GM19328 (cell line): ENCODE data around the gene SEMA4F.

Experiments
- ATAC-seq: cut with Tn5 transposase; IDR thresholded peaks from one replicate; pipeline ENCODE4 v1.9.1; 2021; ENCODE audit warnings: mild to moderate bottlenecking, moderate library complexity; ENCODE audit not compliant: unreplicated experiment

SEMA4F gene

DNA sequence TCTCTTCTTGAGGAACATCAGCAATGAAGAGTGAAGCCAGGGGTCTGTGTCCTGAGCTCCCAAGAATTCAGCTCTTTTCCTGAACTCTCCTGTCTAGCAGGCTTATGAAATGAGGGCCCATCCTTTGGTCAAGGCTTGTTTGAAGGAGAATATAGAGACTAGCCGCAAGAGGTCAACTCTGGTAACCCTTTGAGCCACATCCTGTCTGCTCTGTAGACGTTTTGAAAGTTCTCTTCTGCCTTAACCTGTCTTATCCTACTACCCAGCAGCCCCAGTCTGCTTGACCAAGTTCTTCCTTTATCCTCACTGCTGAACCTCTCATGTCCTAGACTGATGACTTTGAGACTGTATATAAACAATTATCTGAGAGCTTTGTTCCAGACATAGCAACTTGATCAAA, 5.4 kb downstream of the SEMA4F start:
- ATAC-seq, result no peak

DNA sequence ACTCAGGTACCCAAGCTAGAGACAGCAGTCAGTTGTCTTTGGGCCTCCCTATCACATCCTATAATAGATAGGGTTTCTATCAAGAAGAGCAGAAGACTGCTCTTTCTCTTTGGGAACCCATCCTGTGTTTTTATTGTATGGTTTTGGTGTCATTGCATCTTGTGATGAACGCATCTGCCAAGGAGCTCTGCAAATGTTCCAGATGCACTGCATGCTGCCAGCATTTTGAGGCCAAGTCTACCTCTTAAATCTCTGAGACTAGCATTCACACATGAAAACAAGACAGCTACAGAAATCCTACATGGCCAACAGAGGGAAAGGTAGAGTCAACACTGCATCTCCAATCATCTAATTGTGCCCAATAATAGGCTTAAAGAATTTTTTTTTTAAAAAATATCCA, 14.0 kb downstream of the SEMA4F start:
- no peak for ATAC-seq

DNA sequence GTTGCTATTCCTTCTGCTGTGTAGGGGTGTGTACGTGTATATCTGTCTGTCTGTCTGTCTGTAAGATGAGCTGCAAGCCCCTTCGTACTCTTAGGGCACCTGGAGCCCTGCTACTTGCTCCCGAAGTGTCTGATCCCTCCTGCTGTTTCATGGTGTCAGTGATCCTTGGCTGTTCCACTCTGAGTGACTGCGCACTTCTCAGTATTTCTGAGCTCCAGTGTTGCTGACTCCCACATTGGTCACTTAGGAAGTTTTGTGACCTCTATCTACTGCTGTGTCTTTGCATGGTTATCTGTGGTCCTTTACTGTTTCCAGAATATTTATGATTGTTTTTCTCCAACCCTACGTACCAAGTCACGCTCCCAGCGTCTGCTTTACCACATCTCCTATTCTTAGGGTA, 16.2 kb downstream of the SEMA4F start:
- ATAC-seq, result no peak

DNA sequence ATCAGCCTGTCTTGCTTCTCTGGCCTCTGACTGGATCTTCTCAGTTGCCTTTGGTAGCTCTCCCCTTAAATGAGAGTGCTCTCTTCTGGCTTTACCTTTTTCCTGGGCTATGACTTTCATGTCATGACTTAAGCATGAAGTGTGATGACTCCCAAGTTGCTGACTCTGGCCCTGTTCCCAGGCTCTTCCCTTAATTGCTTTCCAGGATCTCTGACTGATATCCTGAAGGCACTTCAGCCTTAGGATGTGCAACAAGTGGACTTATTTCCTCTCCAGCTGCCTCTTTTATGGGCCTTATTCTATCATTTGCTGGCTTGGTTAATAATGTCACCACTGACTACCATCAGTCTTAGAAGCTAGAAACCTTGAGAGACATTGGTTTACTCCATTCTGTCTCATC, 17.4 kb downstream of the SEMA4F start:
- no peak for ATAC-seq

DNA sequence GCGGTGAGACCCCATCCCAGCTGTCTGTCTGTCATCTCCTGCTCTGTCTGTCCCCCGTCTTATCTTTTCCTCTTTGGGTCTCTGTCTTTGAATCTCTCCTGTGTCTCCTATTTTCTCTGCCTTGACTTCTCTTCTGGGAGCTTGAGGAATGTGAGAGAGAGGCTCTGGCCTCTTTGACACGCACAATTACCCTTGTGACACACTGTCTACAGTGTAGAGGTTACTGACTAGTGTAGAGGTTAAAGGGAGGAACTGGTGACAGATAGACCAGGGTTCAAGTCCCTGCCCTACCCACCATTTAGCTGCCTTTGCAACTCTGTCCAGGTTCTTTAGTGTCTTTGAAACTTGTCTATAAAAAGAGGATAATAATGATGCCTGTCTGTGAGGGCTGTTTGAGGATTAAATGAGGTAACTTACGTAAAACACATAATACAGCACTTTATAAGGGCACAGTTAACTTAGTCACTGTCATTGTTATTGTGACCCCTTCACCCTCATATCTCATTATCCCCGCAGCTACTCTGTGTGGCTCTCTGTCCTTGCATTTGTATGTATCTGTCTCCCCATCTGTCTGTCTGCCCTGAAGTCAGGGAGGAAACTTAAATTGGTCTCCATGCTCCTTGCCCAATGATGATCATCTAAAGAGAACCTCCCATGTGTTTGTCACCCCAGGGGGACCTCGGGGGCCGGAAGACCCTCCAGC, 19.9 kb downstream of the SEMA4F start:
- ATAC-seq, result no peak

DNA sequence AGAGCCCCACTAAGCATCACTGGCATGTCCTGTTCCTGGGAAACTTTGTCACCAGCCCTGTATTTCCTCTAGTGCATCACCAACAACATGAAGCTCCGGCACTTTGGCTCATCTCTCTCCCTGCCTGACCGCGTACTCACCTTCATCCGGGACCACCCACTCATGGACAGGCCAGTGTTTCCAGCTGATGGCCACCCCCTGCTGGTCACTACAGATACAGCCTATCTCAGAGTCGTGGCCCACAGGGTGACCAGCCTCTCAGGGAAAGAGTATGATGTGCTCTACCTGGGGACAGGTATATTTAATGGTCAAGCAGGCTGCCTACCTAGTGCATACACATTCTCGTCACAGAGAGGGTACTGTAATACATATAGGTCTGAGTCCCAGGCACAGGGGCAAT, 21.0 kb downstream of the SEMA4F start:
- ATAC-seq, result no peak

DNA sequence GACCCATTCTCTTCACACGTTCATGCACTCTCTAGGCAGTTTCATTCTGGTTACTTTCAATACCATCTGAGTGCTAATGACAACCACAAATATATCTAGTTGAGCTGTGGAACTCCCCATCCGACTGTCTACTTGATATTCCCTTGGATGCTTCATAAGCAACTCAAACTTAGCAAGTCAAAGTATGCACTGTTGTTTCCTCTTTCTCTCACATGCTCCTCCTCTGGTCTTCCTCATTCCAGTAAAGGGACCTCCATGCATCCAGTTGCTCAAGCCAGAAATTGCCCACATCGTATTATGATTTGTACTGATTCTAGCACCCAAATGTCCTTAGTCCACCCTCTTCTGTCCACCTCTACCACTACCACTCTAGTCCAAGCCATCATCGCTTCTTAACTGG, 22.3 kb downstream of the SEMA4F start:
- ATAC-seq, result no peak

DNA sequence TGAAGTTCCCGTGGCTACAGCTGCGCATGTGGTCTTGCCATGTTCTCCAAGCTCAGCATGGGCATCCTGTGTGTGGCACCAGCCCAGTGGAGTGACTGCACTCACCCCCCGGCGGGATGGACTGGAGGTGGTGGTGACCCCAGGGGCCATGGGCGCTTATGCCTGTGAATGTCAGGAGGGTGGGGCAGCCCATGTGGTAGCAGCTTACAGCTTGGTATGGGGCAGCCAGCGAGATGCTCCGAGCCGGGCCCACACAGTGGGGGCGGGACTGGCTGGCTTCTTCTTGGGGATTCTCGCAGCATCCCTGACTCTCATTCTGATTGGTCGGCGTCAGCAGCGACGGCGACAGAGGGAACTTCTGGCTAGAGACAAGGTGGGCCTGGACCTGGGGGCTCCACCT, 25.6 kb downstream of the SEMA4F start:
- no peak for ATAC-seq

DNA sequence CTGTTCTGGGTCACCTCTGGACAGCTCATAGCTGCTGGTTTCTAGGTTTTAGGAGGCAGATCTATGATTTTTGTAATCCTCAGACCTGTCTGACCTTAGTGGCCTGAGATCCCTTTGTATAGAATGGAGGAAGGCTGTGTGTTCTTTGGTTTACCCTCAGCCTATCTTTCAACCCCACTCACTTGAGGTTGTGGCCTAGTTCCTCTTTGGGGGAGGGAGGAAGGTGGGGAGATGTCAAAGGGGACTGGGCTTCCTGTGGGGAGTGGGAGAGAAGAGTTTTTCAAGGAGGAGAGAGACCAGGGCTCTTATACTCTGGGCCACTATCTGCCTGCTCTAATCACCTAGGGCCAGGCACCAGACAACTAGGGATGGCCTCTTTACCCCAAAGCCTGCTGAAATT, 28.5 kb downstream of the SEMA4F start:
- ATAC-seq, result no peak

DNA sequence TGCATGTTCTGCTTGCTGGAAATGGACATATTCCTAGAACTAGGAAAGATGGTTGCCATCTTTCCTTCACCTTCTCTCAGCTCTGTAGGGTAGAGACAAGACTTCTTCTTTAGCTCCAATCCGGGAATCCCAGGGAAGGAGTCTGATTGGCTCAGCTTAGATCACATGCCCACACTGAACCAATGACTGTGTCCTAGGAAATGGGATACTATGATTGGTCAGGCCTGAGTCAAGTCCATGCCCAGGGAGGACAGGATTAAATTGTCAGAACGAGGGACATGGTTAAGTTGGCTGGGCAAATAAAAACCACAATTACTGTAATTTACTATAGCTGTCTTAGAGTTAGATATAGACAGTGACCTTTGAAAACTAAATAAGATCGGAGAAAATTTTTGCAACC, 31.4 kb downstream of the SEMA4F start:
- no peak for ATAC-seq

DNA sequence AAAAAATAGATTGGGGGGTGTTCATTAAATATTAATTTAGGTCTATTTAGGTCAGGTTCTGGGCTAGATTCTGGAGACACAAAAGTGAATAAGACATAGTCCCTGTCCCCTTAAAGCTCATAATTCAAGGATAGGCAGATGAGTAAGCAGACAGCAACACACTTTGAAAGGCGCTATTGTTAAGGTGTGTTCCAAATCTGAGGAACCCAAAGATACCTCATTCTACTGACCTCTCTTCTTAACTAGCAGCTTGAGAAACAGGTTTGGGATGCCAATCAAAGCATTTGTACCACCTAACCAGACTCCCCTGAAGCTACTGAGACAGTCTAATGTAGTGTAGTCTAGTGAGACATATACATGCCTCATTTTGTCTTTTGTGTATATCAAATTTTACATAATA, 34.8 kb downstream of the SEMA4F start:
- ATAC-seq, result no peak

DNA sequence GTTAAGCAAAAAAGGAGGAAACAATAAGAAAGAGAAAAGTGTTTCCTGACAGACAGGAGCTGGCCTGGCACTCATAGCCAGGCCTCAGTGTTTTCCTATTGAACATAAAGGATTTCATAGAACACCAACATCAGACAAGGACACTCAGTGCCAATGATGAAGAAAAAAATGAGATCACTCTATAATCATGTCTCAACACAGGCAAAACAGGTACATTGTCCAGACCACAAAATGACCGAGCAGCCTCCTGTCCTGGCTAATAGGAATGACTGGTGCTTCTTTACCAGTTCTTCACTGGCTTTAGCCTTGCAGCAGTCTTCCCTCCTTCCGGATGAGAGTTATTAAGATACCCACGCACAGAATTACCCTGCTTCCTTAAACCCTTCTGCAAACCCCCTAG, 35.6 kb downstream of the SEMA4F start:
- ATAC-seq, result no peak

DNA sequence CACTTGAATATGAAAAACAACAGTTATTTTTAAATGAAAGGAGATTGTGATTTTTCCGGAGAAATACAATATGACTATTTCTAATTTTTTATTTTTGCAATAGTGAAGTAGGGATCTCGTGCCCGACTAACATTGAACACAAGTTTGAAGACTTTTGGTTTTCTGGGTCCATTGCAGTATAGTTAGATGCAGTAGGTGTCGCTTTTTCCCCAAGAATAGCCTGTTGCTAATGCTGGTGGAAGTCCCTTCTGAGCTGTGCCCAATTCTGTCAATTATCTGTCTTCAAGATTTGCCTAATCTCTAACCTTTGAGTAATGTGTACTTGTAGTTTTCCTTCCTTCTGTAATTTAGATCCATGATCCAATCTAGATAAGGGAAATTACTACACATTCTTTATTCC, 36.5 kb downstream of the SEMA4F start:
- ATAC-seq, result peak; percentile 53

DNA sequence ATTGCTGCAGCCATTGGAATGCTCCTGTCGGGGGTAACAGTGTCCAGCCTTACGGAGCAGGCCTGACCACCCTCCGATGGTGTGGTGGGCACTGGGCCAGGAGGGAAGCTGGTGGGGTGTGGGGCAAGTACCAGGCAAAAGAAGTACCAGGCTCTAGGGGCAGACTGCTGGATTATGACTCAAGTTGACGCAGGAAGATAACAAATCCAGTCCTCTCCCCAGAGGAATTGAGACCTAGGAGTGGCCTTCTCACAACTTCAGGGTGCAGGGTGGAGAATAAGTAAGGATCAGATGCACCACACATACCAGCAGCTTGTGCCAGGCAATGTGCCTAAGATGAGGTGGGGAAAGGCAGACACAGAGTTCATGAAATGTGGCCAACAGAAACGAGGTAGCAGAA, 37.9 kb downstream of the SEMA4F start:
- ATAC-seq, result no peak

DNA sequence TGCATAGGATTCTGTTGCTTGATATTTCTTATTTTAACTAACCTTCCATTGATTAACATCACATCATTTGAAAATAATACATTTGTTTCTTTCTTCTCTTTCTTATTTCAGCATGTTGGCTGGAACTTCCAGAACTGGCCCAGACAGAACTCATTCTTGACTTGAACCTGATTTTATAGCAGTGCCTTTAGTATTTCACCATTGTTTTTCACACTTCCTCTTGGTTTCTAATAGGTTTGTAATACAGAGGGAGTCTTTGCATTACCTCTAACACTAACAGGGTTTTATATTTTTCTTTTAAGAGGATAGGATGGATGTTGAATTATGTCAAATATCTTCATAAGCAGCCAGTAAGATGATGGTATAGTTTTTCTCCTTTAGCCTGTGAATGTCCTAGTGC, 39.2 kb downstream of the SEMA4F start:
- no peak for ATAC-seq

DNA sequence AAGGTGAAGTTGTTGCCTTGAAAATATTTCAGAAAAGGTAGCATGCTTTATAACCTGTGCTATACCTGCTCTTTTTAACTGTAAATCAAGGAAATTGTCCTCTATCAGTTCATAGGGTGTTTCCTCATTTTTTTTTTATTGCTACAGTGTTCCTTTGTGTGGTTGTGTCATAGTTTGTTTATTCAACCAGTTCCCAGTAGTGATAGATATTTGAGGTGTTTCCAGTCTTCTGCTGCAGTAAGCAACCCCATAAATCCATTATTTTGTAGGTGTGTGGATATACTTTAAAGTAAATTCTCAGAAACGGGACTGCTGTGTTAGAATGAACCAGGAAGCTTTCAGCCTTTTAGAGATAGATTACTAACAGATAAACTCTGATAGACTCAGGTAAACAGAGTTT, 39.6 kb downstream of the SEMA4F start:
- no peak for ATAC-seq

DNA sequence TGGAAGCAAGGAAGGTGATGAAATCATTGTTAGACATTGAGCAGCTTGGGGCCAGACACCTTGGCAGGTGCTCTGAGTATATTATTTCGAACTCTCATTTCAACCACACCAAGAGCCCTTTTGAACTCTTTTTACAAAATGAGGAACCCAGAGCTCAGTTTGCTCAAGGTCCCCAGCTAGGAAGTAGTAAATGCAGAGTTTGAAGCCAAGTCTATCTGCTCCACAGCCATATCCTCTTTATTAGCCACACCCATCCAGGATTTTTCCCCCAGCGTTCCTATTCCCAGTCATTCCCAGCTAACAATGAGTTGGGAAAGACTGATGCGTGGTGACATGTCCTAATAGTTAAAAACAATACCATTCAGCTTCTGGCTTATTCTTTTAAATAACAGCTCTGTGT, 40.2 kb downstream of the SEMA4F start:
- no peak for ATAC-seq

DNA sequence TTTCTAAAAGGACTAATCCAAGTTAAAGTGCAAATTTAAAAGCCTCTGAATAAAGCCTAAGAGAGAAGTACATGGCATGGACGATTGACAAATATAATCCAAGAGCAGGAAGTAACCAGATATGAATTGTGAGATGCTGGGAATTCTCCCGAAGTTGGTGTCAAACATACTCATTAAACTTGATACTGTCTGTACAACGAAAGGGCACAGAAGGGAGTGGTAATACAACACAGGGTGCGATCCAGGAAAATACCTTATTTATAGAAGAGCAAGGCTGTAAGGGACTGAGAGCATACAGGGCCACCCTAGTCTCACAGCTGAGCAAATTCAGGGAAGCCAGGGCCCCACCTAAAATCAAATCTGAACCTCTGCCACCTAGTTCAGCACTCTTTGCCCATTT, 41.6 kb downstream of the SEMA4F start:
- ATAC-seq, result no peak

DNA sequence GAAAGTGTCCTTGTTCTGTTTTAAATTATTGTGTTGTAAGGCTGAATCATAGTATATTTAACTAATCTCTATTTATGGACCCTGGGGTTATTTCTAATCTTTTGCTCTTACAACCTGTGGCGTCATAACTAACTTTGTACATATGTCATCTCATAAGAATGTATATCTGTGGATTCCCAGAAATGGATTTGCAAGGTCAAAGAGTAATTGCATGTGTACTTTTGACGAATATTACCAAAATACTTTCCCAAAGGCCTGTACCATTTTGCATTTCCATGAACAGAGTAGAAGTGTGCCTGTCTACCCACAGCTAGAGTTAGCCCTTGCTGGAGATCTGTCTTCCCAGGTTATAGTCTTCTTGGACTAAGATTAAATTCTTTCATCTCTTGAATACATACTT, 42.8 kb downstream of the SEMA4F start:
- ATAC-seq, result no peak

DNA sequence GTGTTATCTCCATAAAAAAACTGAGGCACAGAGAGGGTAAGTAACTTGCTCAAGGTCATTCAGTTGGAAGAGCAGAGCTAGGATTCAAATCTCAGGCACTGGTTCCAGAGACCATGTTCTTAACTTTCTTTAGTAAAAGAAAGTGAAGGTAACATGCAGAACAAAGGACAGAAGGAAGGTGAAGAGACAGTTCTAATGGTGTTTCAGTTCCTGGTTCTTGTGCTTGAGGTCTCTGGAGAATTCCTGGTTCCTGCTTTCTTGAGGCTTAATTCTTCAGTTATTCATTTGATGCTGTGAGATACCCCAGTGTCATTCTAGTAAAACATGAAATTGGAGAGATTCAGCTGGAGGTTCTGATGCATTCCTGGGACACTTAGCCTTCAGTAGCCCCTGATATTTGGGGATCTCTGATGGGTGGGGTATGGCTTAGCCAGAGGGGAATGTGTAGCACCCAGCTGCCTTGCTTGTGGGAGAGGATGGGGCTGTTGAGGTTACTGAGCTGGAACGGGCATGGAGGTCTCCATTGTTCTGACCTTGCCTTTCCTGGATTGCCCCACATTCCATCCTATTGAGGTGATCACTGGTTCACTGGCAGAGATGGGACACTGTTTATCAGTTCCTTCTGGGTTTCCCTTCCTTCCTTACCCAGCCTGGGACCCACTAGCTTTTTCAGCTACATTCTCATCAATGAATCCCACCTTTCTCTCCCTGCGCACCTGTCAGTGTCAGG, 46.8 kb downstream of the SEMA4F start:
- no peak for ATAC-seq

DNA sequence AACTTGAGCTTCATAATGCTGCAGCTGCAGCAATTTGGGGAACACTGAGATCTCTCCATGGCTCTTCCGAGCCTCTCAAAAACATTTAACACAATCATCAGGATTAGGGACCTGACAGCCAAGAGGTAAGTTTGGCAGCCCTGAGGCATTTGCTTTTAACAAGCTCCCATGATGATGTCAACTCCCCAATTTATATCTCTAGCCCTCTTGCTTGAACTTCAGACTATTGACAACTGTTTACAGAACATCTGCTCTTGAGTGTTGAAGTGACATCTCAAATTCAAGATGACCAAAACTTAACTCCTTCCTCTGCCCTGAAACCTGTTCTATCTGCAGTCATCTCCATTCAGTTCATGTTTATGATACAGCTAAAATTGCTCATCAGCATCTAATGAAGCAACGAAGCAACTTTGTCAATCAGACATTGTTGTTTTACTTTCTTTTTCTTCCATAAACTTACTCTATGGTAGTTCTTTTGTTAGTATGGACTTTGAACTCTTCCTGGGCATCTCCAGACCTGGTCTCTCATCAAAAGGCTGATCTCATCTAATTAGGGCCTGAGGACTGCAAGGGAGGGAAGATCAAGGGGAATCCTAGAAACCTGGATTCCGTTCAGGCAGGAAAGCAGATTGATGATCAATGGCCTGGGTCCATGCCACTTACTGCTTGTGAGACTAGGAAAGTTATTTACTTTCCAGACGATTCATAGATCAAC, 48.1 kb downstream of the SEMA4F start:
- ATAC-seq, result no peak

DNA sequence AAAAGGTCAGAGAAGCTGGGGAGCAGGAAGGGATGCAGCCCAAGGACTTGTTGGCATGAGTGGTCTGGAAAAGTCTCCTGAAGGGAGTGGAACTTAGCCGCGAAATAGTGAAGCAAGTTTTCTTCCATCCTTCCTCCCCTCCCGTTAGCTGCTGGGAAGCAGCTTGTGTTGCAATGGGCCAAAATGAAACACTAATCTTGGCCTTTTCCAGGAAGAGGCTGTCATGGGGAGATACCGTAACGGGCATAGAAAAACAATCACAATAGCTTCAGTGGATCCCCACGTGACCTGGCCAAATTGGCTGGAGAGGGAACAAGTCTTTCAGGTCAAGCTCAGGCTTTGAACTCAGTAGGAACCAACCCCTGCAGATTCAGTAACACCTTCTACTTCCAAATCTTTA, 49.3 kb downstream of the SEMA4F start:
- ATAC-seq, result no peak
